ENCODE results near the gene VSX2.

Gene VSX2

DNA sequence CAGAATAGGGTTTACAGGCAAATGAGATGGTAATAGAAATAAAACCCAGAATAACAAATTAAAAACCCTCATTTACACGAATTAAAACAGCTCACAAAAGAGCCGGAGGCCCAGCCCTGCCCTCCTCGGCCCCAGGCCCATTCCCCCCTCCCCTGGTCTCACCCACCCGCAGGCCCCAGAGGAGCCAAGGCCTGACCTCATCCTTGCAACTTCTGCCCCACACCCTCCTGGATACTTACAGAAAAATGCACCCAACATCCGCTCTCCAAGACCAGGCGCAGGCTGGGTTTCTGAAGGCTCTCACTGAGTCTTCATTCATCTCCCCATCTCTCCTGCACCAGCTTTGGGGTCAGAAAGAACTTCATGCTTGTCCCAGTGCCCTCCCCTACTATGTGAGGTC is 16.2 kb upstream of the VSX2 start:
- no peak for DNase-seq

- DNase-seq, result no peak
These were observed 7.5 kb upstream of the VSX2 start for GRCh38 chr14:74231784-74232183.

DNA sequence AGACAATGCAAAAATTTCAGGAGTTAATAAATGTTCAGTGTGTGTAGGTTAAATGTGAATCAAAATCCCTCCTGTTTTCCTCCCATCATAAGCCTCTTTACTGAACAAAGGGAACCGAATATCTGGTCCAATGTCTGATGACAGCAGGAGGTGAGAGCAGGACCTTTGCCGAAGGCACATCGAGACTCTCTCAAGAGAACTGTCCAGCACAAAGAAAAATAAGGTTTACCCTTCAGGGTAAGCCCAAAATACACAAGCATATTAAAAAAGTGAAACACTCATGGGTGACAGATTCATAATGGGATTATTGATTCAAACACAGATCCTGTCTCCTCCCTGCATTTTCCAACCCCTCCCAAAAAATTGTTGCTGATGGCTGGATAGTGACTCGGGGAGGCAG is 4.2 kb upstream of the VSX2 start:
- no peak for DNase-seq

GRCh38 chr14:74237441-74237840 is 1.8 kb upstream of the VSX2 start:
- no peak for DNase-seq

DNA sequence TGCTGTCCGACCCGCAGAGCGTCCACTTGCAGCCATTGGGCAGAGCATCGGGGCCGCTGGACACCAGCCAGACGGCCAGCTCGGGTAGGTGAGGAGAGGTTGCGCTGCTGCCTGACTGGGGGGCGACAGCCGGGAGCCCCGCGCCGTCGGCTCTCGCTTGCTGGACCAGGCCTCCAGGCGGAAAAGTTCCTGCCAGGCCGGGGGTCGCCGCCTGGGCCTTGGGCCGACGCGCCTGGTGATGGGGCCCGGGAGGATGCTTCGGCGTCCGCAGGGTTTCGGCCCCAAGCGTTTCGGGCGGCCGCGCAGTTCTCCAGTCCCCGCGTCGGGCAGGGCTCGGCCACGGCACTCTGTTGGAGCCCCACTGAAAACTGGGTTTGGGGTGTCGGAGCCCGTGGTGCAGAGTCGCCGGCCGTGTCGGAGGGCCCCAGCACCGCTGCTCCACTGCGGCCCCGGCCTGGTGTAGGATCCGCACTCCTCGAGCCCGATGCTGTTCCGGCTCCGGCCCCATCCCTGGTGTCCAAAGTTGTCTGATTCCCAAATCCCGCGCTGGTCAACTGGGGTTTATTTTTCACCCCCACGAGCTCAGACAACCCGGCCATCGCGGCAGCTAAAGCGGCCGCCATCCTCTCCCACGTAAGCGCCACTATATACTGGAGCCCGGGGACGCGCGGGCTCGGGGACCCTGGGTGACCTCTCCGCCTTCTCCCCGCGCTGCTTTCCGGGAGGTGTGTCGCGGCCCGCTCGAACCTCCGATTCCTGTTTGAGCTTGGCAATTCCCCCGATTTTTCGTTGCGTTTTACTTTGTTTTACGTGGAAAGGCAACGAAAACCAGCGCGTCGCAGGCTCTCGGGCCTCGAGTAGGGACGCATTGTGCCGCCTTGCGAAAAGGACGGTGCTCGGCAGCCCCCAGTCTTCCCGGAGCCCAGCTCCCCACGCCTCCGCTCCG is 872 bp downstream of the VSX2 start:
- no peak for DNase-seq

- DNase-seq, result no peak
These were observed 1.8 kb downstream of the VSX2 start for GRCh38 chr14:74240794-74241651.

- DNase-seq, result no peak
These were observed 2.4 kb downstream of the VSX2 start for GRCh38 chr14:74241652-74242017.

DNA sequence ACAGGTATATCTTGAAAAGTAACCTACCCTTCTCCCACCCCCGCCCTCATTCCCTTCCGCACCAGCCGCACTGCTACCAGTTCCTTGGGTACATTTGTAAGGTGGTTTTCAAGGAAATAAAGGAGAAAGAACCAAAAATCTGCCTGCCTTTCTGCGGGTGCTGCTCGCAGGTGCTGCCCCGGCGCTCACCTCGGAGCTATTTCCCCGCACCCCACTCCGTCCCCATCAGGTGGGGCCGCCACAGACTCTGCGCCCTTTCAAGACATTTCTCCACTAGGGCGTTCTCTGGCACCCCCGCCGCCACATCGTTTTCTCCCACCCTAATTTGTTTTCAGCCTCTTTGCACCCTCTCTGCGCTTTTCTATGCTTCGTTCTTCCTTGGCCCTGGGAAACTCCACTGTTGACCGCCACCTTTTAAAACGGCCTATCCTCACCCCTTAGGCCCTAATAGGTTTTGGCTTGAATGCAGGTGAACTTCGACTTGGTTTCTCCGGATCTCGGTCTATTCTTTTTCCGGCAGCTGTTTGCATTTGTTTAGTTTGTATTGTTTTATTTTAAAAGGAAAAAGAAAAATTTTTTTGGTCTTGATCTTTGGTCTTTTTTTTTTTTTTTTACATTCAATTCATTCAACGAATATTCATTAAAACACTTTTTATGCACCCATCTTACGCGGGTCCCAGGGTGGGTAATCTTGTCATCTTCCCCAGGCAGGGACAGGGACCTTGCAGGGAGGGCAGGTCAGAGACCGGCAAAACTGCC is 3.0 kb downstream of the VSX2 start:
- DNase-seq, result no peak

DNA sequence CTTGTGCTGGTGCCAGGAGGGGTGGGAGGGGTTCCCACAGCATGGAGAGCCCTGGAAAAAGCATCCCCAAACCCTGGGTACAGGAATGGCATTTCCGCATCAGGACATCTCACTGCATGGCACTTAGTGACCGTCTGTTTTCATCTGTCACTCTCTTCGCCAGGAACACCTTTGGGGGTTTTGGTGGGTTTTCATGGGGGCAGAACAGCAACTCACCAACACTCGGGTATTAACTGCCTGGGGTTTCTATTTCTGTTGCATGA is 3.5 kb downstream of the VSX2 start:
- DNase-seq, result no peak

DNA sequence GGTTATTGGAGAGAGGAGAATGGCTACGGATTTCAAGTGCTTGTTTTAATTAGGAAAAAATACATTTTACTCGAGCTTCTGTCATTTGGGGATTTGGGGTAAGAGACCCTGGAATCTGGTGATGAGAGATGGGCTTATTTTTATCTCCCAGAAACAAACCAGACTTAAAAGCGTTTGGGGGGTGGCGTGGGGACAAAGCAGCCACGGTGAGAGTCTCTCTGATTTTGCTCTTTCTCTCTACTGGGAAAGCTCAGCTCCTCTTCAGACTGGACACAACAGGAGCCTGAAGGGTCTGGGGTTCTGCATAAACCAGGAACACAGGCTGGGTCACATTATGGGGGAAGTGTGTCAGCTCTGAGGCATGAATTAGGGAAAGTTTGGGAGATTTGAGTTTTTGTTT is 3.8 kb downstream of the VSX2 start:
- no peak for DNase-seq

GRCh38 chr14:74244115-74244514 is 4.9 kb downstream of the VSX2 start:
- no peak for DNase-seq

DNA sequence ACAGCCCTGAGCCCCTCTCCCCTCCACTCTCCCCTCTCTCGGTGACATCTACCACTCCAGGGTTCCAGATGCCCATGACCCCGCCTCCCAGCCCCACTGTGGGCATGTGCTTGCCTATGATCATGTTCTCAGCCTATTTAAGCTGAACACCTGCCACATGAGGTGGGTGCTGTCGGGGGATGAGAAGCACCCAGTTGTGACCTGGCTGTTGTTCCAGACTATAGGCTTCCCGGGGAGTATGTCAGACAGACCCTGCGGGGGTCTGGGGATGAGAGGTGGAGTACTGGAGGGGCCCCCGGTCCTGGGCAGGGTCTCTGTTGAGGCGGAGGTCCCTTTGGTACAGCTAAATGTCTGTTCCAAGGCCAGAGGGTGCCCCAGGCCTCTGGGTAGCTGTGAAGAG is 6.0 kb downstream of the VSX2 start:
- DNase-seq, result no peak

GRCh38 chr14:74246542-74246941 is 7.3 kb downstream of the VSX2 start:
- no peak for DNase-seq

DNA sequence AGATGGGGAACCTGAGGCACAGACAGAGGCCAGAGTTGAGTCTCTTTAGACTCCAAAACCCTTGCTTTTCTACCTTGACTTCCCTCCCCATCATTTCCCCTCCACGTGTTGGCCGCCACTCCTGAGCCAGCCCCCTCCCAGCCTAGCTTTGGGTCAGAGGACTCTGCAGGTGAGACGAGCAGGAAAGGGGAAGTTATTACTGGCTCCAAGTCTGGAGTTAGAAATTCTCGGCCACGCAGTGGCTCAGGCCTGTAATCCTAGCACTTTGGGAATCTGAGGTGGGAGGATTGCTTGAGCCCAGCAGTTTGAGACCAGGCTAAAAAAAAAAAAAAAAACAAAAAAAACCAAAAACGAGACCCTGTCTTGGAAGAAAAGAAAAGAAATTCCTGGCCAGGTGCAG is 8.8 kb downstream of the VSX2 start:
- no peak for DNase-seq

- no peak for DNase-seq
These were observed 10.5 kb downstream of the VSX2 start for GRCh38 chr14:74249433-74250375.

DNA sequence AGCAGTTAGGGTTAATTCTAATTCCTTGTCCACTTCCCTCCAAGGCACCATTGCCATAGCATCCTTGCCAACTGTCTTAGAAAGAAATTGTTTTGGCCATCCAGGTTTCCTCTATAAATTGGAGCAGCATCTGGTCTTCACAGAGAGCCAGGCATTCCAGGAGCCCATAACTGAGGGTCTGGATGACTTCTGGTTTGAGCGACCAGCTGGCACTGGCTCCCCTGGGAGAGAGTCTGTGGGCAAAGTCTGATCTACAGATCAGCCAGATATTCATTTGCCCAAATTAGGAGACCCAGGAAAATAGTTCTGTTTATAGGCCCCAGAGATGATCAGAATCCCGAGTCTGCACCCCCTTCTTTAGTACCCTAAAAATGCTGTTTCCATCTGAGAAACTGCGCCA is 16.0 kb downstream of the VSX2 start:
- no peak for DNase-seq

GRCh38 chr14:74257078-74257940 is 18.1 kb downstream of the VSX2 start:
- peak; percentile 29 to 71 (median 51) for DNase-seq

DNA sequence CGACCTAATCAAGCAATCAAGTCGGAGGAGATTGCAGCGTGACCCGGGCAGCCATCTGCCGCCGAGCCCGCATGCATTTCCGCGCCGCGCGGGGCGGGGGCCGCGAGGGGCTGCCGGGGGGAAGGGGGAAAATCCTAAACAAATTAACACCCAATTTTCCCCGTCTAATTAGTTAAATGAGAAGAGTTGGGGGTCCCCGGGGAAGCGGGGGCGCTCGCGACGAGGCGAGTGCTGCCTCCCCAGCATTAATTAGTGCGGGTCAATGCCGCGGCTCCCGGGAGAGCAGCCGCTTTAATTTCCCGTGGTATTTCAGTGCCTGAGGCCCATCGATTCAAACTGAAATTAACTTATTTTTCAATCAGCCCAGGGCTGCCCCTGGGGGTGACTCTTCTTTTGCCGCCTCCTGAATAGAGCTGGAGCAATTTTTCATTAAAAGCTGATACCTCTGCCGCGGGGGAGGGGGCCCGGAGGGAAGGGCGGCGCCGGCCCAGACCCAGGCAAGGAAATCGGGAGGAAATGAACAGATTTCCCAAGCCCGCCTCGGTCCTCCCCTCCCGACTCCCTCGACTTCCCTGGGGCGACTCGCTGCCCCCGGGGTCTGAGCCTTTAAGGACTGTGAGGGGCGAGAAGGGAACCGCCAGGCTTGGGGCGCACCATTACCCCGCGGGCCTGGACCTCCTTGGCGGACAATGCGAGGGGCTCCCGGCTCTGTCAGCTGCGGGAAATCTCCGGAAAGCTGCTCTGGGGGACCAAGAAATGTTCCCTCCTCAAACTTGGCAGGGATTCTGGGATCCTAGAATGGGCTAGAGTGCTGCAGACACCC is 18.9 kb downstream of the VSX2 start:
- no peak for DNase-seq

- no peak for DNase-seq
These were observed 19.5 kb downstream of the VSX2 start for GRCh38 chr14:74258764-74259035.

GRCh38 chr14:74259513-74259912 is 20.3 kb downstream of the VSX2 start:
- no peak for DNase-seq
